ENCODE results near the gene EML1.

The EML1 gene

GRCh38 chr14:99818503-99819036, 25.4 kb downstream of the EML1 start:
- peaks cover 31% of the 10 kb centered on the region for H3K27me3 ChIP-seq (ENCODE audit: insufficient read depth, poor library complexity, severe bottlenecking)

DNA sequence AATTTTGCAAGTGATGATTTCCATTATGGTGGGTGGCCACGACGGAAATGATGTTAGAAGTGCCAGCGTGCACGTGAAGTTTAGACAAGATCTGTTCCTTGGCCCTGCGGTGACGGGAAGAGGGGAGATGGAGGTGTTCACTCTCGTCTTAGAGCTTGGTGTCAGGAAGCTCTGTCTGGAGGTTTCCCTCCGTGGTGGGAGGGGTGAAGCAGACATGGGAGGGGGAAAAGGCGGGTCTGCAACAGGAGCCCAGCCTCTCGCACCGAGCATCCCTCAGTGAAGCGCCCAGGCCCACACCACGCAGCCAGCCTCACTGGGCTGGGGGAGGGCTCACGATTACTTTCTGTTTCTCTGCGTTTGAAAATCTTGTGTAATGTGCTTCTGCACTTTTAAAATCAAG, 26.3 kb downstream of the EML1 start:
- no peak for TF ChIP-seq CTCF (IDR thresholded peaks at IDR 0.05; ENCODE audit: insufficient read depth, low read length)
- TF ChIP-seq SPI1 (IDR thresholded peaks at IDR 0.05; ENCODE audit: borderline replicate concordance, low read depth), result no peak
- no peak for TF ChIP-seq GABPA (IDR thresholded peaks at IDR 0.05; ENCODE audit: low read depth)
- no peak for TF ChIP-seq REST (IDR thresholded peaks at IDR 0.05; ENCODE audit: insufficient replicate concordance, low read depth)
- TF ChIP-seq POLR2AphosphoS5 (IDR thresholded peaks at IDR 0.05; ENCODE audit: low read depth), result no peak
- DNase-seq (ENCODE audit: low read depth in 1 of 2, low spot score in 1 of 2), result no peak
- Histone ChIP-seq H3K4me3 (replicated peaks; ENCODE audit: insufficient read depth, low read length) (no peak overlapping the region), H3K27me3 (ENCODE audit: insufficient read depth, poor library complexity, severe bottlenecking) (peaks cover 22% of the 10 kb centered on the region), H3K27ac (replicated peaks) (no peak overlapping the region)

More at GRCh38 chr14:99818503-99819036, 25.4 kb downstream of the EML1 start:
- no peak for TF ChIP-seq POLR2AphosphoS5 (IDR thresholded peaks at IDR 0.05; ENCODE audit: low read depth)
- TF ChIP-seq SPI1 (IDR thresholded peaks at IDR 0.05; ENCODE audit: borderline replicate concordance, low read depth), result no peak
- TF ChIP-seq GABPA (IDR thresholded peaks at IDR 0.05; ENCODE audit: low read depth), result no peak
- TF ChIP-seq REST (IDR thresholded peaks at IDR 0.05; ENCODE audit: insufficient replicate concordance, low read depth), result no peak
- TF ChIP-seq CTCF (IDR thresholded peaks at IDR 0.05; ENCODE audit: insufficient read depth, low read length), result no peak
- no peak for DNase-seq (ENCODE audit: low read depth in 1 of 2, low spot score in 1 of 2)
- Histone ChIP-seq H3K4me3 (replicated peaks; ENCODE audit: insufficient read depth, low read length) (no peak overlapping the region), H3K27ac (replicated peaks) (no peak overlapping the region)

- TF ChIP-seq CTCF (IDR thresholded peaks at IDR 0.05; ENCODE audit: insufficient read depth, low read length) (no peak), REST (IDR thresholded peaks at IDR 0.05; ENCODE audit: insufficient replicate concordance, low read depth) (no peak), SPI1 (IDR thresholded peaks at IDR 0.05; ENCODE audit: borderline replicate concordance, low read depth) (no peak), GABPA (IDR thresholded peaks at IDR 0.05; ENCODE audit: low read depth) (no peak), POLR2AphosphoS5 (IDR thresholded peaks at IDR 0.05; ENCODE audit: low read depth) (no peak)
- Histone ChIP-seq H3K27ac (replicated peaks) (no peak overlapping the region), H3K27me3 (ENCODE audit: insufficient read depth, poor library complexity, severe bottlenecking) (peaks cover 19% of the 10 kb centered on the region), H3K4me3 (replicated peaks; ENCODE audit: insufficient read depth, low read length) (no peak overlapping the region)
- DNase-seq (ENCODE audit: low read depth in 1 of 2, low spot score in 1 of 2), result no peak
Observed at GRCh38 chr14:99820702-99821331, 27.6 kb downstream of the EML1 start.
